Upper lobe of right lung (tissue), 1 donor: ENCODE measurements around the gene SMG7. TPM values are rescaled to one million over a fixed set of nuclear protein-coding genes. Genes with fewer than 3 reads are reported as not detected.

Source experiments
- ATAC-seq: fragments of 200-7000 bp; cut with Tn5 transposase; one replicate; pipeline ENCODE4 v1.9.1; 2020; ENCODE audit warnings: mild to moderate bottlenecking, moderate library complexity
- DNase-seq: peaks from one replicate; pipeline ENCODE4 v3.0.0-alpha.2; 2020
- H3K27ac ChIP-seq: fragments of 200-600 bp; one replicate; pipeline ENCODE4 v1.8.0; 2022
- H3K27me3 ChIP-seq: fragments of 200-600 bp; one replicate; pipeline ENCODE4 v1.8.0; 2022; ENCODE audit warnings: mild to moderate bottlenecking
- H3K36me3 ChIP-seq: fragments of 200-600 bp; one replicate; pipeline ENCODE4 v1.8.0; 2022
- H3K4me1 ChIP-seq: fragments of 200-600 bp; one replicate; pipeline ENCODE4 v1.8.0; 2022
- H3K4me3 ChIP-seq: fragments of 200-600 bp; one replicate; pipeline ENCODE4 v1.8.0; 2022; ENCODE audit warnings: mild to moderate bottlenecking
- H3K9me3 ChIP-seq: fragments of 200-600 bp; one replicate; pipeline ENCODE4 v1.8.0; 2022
- CTCF ChIP-seq: fragments of 200-600 bp; IDR thresholded peaks from one replicate; pipeline ENCODE4 v1.8.0; 2022; ENCODE audit warnings: antibody characterized with exemption
- intact Hi-C: fragments of 100-400 bp; cut with DNase I; formaldehyde crosslinking; loops from one replicate; pipeline ENCODE4 v1.11.0; 2022
- total RNA-seq: library from RNA; stranded (reverse); fragmentation: NEBNext Ultra II Directional; extraction: Animal tissue kit (Norgen Biotek cat#: 25700); gene quantifications from one replicate; pipeline ENCODE4 v1.2.1, GENCODE V29; 2021
- donor health status: DM: no; HTN: yes; CAD: no; lungs with severe emphysema.

SMG7 gene
- total RNA-seq, 1 donor from 2014 or later: 65.9 TPM

- DNase-seq (no peak), ATAC-seq (peak; percentile 9)
- no peak for TF ChIP-seq CTCF
- intact Hi-C loops: no loop called here
- peak overlapping the region; percentile 80 for H3K27ac ChIP-seq
- no peaks in the 10 kb centered on the region for H3K27me3 ChIP-seq
- peaks cover 4% of the 10 kb centered on the region for H3K4me1 ChIP-seq
- peak overlapping the region; percentile 41 for H3K4me3 ChIP-seq
- H3K9me3 ChIP-seq: no peaks in the 10 kb centered on the region
- H3K36me3 ChIP-seq: no peaks in the 10 kb centered on the region
Observed at GRCh38 chr1:183589874-183590243, 117.6 kb downstream of the SMG7 start.

- intact Hi-C loops: no loop called here
- Histone ChIP-seq H3K4me3 (peak within 1 kb of the TSS; percentile 41), H3K9me3 (no peaks in the 10 kb centered on the region), H3K4me1 (peaks cover 4% of the 10 kb centered on the region), H3K27ac (peak within 1 kb of the TSS; percentile 80), H3K27me3 (no peaks in the 10 kb centered on the region), H3K36me3 (no peaks in the 10 kb centered on the region)
- TF ChIP-seq CTCF: no peak
- DNase-seq (no peak), ATAC-seq (peak; percentile 92)
Observed at GRCh38 chr1:183590244-183591191, 118.2 kb downstream of the SMG7 start, which contains the start of gene NCF2. TSS of gene NCF2 (minus strand) at chr1:183590459. CDS start at chr1:183590329, 130 bp downstream.

- Histone ChIP-seq H3K4me1 (peaks cover 4% of the 10 kb centered on the region), H3K27me3 (no peaks in the 10 kb centered on the region)
- intact Hi-C loops: no loop called here
Observed at GRCh38 chr1:183592733-183593132, 120.4 kb downstream of the SMG7 start.

GRCh38 chr1:183593356-183593755 lies 121.1 kb downstream of the SMG7 start:
- peak; percentile 65 for ATAC-seq

More at GRCh38 chr1:183592733-183593132, 120.4 kb downstream of the SMG7 start:
- Histone ChIP-seq H3K9me3 (no peaks in the 10 kb centered on the region), H3K4me3 (no peak overlapping the region), H3K36me3 (no peaks in the 10 kb centered on the region), H3K27ac (no peak overlapping the region)
- no peak for DNase-seq
- no peak for TF ChIP-seq CTCF
- ATAC-seq: no peak

GRCh38 chr1:183595537-183595936 lies 123.2 kb downstream of the SMG7 start:
- DNase-seq (no peak), ATAC-seq (no peak)
- Histone ChIP-seq H3K36me3 (no peaks in the 10 kb centered on the region), H3K4me3 (no peak overlapping the region), H3K4me1 (peaks cover 4% of the 10 kb centered on the region), H3K27me3 (no peaks in the 10 kb centered on the region), H3K27ac (no peak overlapping the region), H3K9me3 (no peaks in the 10 kb centered on the region)
- intact Hi-C loops: no loop called here
- TF ChIP-seq CTCF: no peak

More at GRCh38 chr1:183593356-183593755, 121.1 kb downstream of the SMG7 start:
- Histone ChIP-seq H3K9me3 (no peaks in the 10 kb centered on the region), H3K27ac (no peak overlapping the region), H3K4me3 (no peak overlapping the region), H3K4me1 (peaks cover 4% of the 10 kb centered on the region), H3K27me3 (no peaks in the 10 kb centered on the region), H3K36me3 (no peaks in the 10 kb centered on the region)
- TF ChIP-seq CTCF: no peak
- intact Hi-C loops: no loop called here
- DNase-seq: no peak
